HG02885 (cell line): Measurements from ENCODE around the gene FZD4.
"Not testable (repeated sequence)": the region's sequence is repeated elsewhere in the genome, so short reads cannot be mapped to it uniquely, and the experiment has no call there.

Source experiments
- ATAC-seq: cut with Tn5 transposase; IDR thresholded peaks from one replicate; pipeline ENCODE4 v1.9.1; 2021; ENCODE audit warnings: mild to moderate bottlenecking; ENCODE audit not compliant: unreplicated experiment, poor library complexity

FZD4 gene

GRCh38 chr11:86916330-86916729, 38.9 kb downstream of the FZD4 start:
- ATAC-seq, result no peak

- not testable (repeated sequence) for ATAC-seq
Measured at GRCh38 chr11:86915850-86916249, 39.3 kb downstream of the FZD4 start.

- no peak for ATAC-seq
Measured at GRCh38 chr11:86914865-86915519, 40.2 kb downstream of the FZD4 start.

- ATAC-seq, result no peak
Measured at GRCh38 chr11:86912238-86912637, 43.0 kb downstream of the FZD4 start.

- no peak for ATAC-seq
Measured at GRCh38 chr11:86910592-86910991, 44.6 kb downstream of the FZD4 start.

DNA sequence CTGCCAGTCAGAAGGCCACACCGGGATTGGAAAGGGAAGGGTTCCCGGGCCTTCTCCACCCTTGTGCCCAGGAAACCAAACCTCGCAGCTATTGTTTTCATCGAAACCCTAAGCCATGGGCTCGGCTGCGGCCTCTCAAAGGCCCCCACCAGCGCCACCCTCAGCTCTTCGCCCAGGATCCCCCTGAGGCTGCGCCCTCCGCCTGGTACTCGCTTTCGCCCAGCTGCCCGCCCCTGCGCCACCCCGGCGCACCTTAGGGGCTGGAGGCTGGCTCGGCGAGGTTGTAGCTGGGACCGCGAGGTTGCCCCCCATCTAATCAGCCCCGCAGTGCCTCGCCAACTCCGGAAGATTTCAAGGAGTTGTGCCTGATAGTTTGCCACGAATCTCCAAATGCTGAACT, 49.0 kb downstream of the FZD4 start:
- ATAC-seq, result no peak

- ATAC-seq, result no peak
Measured at GRCh38 chr11:86905252-86905651, 49.9 kb downstream of the FZD4 start.

GRCh38 chr11:86904001-86904400, 51.2 kb downstream of the FZD4 start:
- ATAC-seq, result no peak

DNA sequence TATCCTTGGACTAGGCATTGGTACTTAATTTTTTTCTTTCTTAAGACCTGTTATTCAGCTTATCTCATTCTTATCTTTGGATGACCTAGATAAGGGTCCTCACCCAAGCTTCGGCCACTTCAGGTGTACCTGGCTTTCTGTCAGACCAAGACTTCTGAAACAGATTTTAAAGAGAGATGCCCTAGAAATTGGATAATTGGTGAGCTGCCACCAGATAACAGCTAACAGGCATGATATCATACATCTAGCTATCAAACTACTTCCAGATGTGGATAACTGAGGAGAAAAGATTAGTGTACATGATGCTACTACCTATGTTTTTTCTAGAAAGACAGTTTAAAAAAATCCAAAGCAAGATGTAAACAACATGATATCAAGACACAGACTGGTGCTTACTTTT, 52.9 kb downstream of the FZD4 start:
- ATAC-seq, result no peak

- no peak for ATAC-seq
Measured at GRCh38 chr11:86901599-86901998, 53.6 kb downstream of the FZD4 start.

- ATAC-seq, result no peak
Measured at GRCh38 chr11:86900162-86900561, 55.0 kb downstream of the FZD4 start.

DNA sequence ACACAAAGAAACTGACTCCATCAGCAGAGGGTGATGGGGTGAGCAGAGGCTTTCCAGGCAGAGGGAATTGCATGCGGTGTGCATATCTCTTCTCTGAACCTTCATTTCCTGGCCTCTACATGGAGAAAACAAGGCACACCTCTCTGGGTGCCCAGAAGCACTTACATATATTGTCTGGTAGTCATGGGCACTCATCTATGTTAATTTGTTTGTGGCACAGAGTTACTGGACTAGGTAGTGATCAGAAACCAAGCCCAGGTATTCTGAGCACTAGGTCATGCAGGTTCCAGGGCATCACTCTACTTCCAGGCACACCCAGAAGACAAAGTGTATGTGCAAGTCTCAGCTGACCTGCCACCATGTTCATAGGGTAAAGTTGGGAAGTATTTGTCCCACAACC, 56.5 kb downstream of the FZD4 start:
- ATAC-seq, result no peak

GRCh38 chr11:86896441-86896841, 58.8 kb downstream of the FZD4 start:
- no peak for ATAC-seq
